ENCODE data around the gene ZNF792.
"Not testable (repeated sequence)": the region's sequence is repeated elsewhere in the genome, so short reads cannot be mapped to it uniquely, and the experiment has no call there.

ZNF792 gene

DNA sequence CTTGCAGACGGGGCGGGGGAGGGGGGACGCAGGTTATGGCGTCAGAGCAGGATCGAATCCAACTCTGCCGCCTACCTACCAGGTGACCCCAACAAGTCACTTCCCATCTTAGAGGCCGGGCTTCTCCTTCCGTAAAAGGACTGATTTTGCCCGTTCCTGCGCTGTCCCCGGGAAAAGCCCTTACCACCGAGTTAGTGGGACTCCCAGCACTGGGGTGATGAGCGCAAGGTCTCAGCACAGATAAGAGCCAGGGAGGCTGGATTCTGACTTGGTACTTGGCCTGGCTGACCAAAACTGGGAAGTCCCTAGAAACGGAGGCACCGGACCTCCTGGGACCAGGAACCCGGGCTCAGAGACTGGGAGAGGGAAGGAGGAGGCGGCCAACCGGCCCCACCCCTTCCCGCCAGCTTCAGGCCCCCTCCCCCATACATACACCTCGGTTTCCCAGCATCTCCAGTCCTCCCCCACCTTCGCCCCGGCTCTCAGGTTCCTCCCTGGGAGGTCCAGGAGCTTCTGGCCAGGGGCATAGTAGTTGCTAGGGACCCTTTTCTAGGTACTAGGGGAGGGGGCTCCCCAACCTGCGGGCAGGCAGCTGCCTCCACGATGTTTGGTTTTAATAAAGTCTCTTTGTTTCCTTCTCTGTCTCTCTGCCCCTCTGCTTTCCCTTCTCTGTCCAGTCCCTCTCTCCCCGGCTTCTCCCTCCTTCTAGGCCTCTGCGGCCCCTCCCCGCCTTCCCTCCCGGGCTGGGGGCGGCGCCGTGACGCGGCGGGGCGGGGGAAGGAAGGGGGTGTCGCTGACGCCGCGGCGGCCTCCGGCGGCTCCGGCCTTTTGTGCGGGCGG lies 35.7 kb upstream of the ZNF792 start, which contains the start of gene GRAMD1A:
TSS of gene GRAMD1A (plus strand) at position 826 of the 840 bp plus-strand sequence. CDS start 156 bp downstream, outside the sequence.
- H3K27ac ChIP-seq, result peak within 1 kb of the TSS; percentile 88
- DNase-seq, result peak; percentile 65
- H3K4me3 ChIP-seq (ENCODE audit: low read depth, low read length), result peak within 1 kb of the TSS; percentile 76
- H3K36me3 ChIP-seq (replicated peaks), result no peaks in the 10 kb centered on the region
- TF ChIP-seq, protein P1, sequence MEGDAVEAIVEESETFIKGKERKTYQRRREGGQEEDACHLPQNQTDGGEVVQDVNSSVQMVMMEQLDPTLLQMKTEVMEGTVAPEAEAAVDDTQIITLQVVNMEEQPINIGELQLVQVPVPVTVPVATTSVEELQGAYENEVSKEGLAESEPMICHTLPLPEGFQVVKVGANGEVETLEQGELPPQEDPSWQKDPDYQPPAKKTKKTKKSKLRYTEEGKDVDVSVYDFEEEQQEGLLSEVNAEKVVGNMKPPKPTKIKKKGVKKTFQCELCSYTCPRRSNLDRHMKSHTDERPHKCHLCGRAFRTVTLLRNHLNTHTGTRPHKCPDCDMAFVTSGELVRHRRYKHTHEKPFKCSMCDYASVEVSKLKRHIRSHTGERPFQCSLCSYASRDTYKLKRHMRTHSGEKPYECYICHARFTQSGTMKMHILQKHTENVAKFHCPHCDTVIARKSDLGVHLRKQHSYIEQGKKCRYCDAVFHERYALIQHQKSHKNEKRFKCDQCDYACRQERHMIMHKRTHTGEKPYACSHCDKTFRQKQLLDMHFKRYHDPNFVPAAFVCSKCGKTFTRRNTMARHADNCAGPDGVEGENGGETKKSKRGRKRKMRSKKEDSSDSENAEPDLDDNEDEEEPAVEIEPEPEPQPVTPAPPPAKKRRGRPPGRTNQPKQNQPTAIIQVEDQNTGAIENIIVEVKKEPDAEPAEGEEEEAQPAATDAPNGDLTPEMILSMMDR (IDR thresholded peaks at IDR 0.05; ENCODE audit: low read depth, low read length, missing control alignments), result no peak
- in situ Hi-C loops (cut with HindIII; ENCODE audit: low pct_ligation_motif_present, low sequenced_read_pairs), result no loop called here
- H3K27me3 ChIP-seq (replicated peaks), result no peaks in the 10 kb centered on the region

DNA sequence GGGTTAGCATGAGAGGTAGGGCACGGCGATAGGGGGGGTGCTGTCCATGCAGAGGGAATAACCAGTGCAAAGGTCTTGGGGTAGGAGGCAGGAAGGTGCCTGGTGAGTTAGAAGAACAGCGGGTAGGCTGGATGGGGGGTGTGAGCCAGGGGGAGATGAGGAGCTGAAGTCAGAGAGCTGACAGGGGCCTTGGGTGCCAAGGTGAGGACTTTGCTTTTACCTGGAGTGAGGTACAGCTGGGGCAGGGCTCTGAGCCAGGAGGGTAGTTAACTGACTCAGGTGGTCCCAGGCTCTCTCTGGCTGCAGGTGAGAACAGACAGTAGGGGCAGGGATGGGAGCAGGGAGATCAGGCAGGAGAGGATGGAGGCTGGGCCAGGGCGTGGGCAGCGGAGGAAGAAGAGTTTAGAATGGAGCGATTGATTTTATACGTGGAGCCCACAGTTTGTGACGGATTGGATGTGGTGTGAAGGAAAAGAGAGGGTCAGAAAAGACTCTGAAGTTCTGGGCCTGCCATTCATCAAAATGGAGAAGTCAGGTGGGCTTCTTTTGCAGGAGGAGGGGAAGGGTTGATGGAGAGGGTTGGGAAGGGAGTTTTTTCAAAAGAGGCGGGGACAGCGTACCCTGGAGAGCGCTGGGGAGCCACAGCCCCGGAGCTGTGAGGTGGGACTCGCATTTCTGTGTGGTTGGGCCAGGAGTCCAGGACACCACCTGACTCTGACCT lies 34.9 kb upstream of the ZNF792 start:
- no peak for DNase-seq
- TF ChIP-seq, protein P1 (IDR thresholded peaks at IDR 0.05; ENCODE audit: low read depth, low read length, missing control alignments), result no peak
- Histone ChIP-seq H3K4me3 (ENCODE audit: low read depth, low read length) (peak overlapping the region; percentile 76), H3K36me3 (replicated peaks) (no peaks in the 10 kb centered on the region), H3K27me3 (replicated peaks) (no peaks in the 10 kb centered on the region), H3K27ac (no peak overlapping the region)
- in situ Hi-C loops (cut with HindIII; ENCODE audit: low pct_ligation_motif_present, low sequenced_read_pairs), result no loop called here

DNA sequence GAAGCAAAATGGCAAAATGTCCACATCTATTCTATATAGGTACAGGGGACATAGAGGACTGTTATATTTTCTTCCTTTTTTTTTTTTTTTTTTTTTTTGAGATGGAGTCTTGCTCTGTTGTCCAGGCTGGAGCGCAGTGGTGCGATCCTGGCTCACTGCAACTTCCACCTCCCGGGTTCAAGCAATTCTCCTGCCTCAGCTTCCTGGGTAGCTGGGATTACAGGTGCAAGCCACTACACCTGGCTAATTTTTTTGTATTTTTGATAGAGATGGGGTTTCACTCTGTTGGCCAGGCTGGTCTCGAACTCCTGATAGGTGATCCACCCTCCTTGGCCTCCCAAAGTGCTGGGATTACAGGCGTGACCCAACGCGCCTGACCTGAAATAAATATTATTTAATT lies 34.2 kb upstream of the ZNF792 start:
- H3K4me3 ChIP-seq (ENCODE audit: low read depth, low read length); H3K36me3 ChIP-seq (replicated peaks); DNase-seq; H3K27me3 ChIP-seq (replicated peaks); H3K27ac ChIP-seq; in situ Hi-C loops (cut with HindIII; ENCODE audit: low pct_ligation_motif_present, low sequenced_read_pairs): not testable (repeated sequence)

DNA sequence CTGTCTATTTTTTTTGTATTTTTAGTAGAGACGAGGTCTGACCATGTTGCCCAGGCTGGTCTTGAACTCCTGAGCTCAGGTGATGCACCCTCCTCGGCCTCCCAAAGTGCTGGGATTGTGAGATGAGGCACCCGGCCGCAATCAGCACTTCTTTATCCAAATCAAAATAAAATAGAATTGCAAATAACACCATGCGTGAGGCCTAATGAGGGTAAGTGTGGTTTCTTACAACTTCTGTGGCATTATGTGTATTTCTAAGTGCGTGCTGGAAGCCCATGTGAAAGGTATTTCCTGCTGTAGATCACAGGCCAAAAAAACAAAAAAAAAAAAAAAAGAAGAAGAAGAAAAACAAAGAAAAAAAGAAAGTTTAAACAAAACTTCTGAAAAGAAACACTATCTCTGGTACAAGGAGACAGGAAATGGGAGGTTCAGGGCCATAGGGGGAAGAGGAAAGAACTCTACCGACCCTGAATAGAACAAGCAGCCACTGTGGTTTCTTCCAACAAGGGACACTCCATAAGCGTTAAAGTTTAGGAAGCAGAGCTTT lies 33.1 kb upstream of the ZNF792 start:
- Histone ChIP-seq H3K27ac (no peak overlapping the region), H3K4me3 (ENCODE audit: low read depth, low read length) (no peak overlapping the region), H3K36me3 (replicated peaks) (no peaks in the 10 kb centered on the region), H3K27me3 (replicated peaks) (no peaks in the 10 kb centered on the region)
- no peak for DNase-seq
- in situ Hi-C loops (cut with HindIII; ENCODE audit: low pct_ligation_motif_present, low sequenced_read_pairs), result no loop called here
- TF ChIP-seq, protein P1 (IDR thresholded peaks at IDR 0.05; ENCODE audit: low read depth, low read length, missing control alignments), result no peak

DNA sequence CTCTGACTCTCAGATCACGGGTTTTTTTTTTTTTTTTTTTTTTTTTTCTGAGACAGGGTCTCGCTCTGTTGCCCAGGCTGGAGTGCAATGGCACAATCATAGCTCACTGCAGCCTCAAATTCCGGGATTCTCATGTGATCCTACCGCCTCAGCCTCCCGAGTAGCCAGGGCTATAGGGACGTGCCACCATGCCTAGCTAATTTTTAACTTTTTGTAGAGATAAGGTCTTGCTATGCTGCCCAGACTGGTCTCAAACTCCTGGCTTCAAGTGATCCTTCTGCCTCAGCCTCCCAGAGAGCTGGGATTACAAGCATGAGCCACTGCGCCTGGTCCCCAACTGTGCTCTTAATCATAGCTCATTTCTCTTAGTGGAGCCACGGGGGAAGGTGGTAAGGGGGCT lies 31.5 kb upstream of the ZNF792 start:
- in situ Hi-C loops (cut with HindIII; ENCODE audit: low pct_ligation_motif_present, low sequenced_read_pairs), result no loop called here
- H3K27me3 ChIP-seq (replicated peaks), result no peaks in the 10 kb centered on the region
- H3K36me3 ChIP-seq (replicated peaks), result no peaks in the 10 kb centered on the region
- TF ChIP-seq, protein P1 (IDR thresholded peaks at IDR 0.05; ENCODE audit: low read depth, low read length, missing control alignments), result no peak
- H3K4me3 ChIP-seq (ENCODE audit: low read depth, low read length), result no peak overlapping the region
- no peak for DNase-seq
- no peak overlapping the region for H3K27ac ChIP-seq

Data from brain microvascular endothelial cell (primary cell).